Measurements from ENCODE around the gene TRAK2. TPM values are rescaled to one million over a fixed set of nuclear protein-coding genes. Genes with fewer than 3 reads are reported as not detected.

TRAK2 gene
- total RNA-seq, 4 donors from 2014 or later = 41.5 to 78.9 (median 54.5) TPM

DNA sequence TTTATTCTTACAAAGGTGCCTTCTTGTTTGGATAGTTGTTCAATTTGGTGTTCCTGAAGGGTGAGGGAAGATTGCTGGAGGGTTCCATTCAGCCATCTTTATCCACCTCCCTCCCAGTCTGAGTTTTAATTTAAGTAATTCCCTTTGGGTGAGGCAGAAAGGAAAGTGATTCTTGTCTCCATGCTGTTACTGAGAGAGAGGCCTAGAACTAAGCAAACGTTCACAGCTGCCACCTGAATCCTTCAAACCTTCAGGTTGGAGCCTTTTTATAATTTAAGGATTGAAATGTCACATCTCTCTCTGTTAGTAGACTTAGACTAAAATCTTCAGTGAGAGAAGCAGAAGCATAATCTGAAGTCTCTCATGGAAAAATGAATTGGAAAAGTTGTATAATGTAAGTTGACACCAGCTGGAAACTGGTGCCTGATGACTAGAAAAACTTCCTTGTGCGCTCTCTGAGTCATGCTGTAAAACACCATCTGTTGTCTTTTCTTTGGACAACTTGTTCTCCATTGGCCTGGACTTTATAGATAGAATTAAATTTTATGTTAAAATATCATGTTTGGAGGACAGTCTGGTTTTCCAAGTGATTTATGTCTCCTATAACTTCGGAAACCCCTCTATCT lies 14.9 kb upstream of the TRAK2 start:
- Histone ChIP-seq H3K4me3 (no peak overlapping the region), H3K9me3 (no peaks in the 10 kb centered on the region), H3K27ac (peak overlapping the region; percentile 75 to 88 (median 80)), H3K4me1 (peaks cover 16 to 63% (median 34%) of the 10 kb centered on the region in 4 donors), H3K36me3 (peaks cover 0 to 31% (median 15%) of the 10 kb centered on the region in 4 donors), H3K27me3 (no peaks in the 10 kb centered on the region)
- peak; percentile 33 to 64 (median 56) for TF ChIP-seq POLR2AphosphoS5 (IDR thresholded peaks at IDR 0.05)
- no peak for TF ChIP-seq EP300 (IDR thresholded peaks at IDR 0.05; ENCODE audit: low read depth)
- no peak for DNase-seq
- intact Hi-C loops (cut with DNase I; ENCODE audit: low total_unique reads) = no loop called here
- 38 to 54% methylated on average over 2 to 3 of the region's 3 CpGs for WGBS, 2 donors (ENCODE audit: low coverage in 1 of 2)
- in situ Hi-C loops (cut with MboI; ENCODE audit: low pct_ligation_motif_present in 1 of 4, low pct_unique_long_range_greater_than_20kb in 1 of 4, low sequenced_read_pairs in 3 of 4) = no loop called here

- intact Hi-C loops (cut with DNase I; ENCODE audit: low total_unique reads) (no loop called here), in situ Hi-C loops (cut with MboI; ENCODE audit: low pct_ligation_motif_present in 1 of 4, low pct_unique_long_range_greater_than_20kb in 1 of 4, low sequenced_read_pairs in 3 of 4) (no loop called here)
- Histone ChIP-seq H3K4me1 (peaks cover 16 to 63% (median 34%) of the 10 kb centered on the region in 4 donors), H3K27me3 (no peaks in the 10 kb centered on the region), H3K4me3 (no peak overlapping the region), H3K36me3 (peaks cover 0 to 31% (median 15%) of the 10 kb centered on the region in 4 donors), H3K9me3 (no peaks in the 10 kb centered on the region), H3K27ac (peak overlapping the region; percentile 75 to 88 (median 80))
- DNase-seq = no peak
- TF ChIP-seq CTCF (IDR thresholded peaks at IDR 0.05) = no peak
- TF ChIP-seq POLR2AphosphoS5 (IDR thresholded peaks at IDR 0.05) = no peak
- TF ChIP-seq EP300 (IDR thresholded peaks at IDR 0.05; ENCODE audit: low read depth) = no peak
- no peak for TF ChIP-seq POLR2A (IDR thresholded peaks at IDR 0.05)
- WGBS, 2 donors (ENCODE audit: low coverage in 1 of 2) = 72% methylated on average over 2 of the region's 2 CpGs; no CpG with 5 or more reads in 1 of the 2 donors
Measured at GRCh38 chr2:201465524-201465971, 14.3 kb upstream of the TRAK2 start.

- in situ Hi-C loops (cut with MboI; ENCODE audit: low pct_ligation_motif_present in 1 of 4, low pct_unique_long_range_greater_than_20kb in 1 of 4, low sequenced_read_pairs in 3 of 4) (no loop called here), intact Hi-C loops (cut with DNase I; ENCODE audit: low total_unique reads) (no loop called here)
- peaks cover 16 to 63% (median 34%) of the 10 kb centered on the region in 4 donors for H3K4me1 ChIP-seq
- peaks cover 0 to 30% (median 15%) of the 10 kb centered on the region in 4 donors for H3K36me3 ChIP-seq
- no peaks in the 10 kb centered on the region for H3K9me3 ChIP-seq
- 100% methylated on average over 1 of the region's 1 CpG; no CpG with 5 or more reads in 1 of the 2 donors for WGBS, 2 donors (ENCODE audit: low coverage in 1 of 2)
- no peak overlapping the region for H3K4me3 ChIP-seq
- peak overlapping the region; percentile 75 to 88 (median 80) for H3K27ac ChIP-seq
- TF ChIP-seq POLR2AphosphoS5 (IDR thresholded peaks at IDR 0.05) = no peak
- no peak for TF ChIP-seq EP300 (IDR thresholded peaks at IDR 0.05; ENCODE audit: low read depth)
- TF ChIP-seq POLR2A (IDR thresholded peaks at IDR 0.05) = no peak
- TF ChIP-seq CTCF (IDR thresholded peaks at IDR 0.05) = no peak
- DNase-seq = no peak
- H3K27me3 ChIP-seq = no peaks in the 10 kb centered on the region
Measured at GRCh38 chr2:201464547-201464946, 13.3 kb upstream of the TRAK2 start.

DNA sequence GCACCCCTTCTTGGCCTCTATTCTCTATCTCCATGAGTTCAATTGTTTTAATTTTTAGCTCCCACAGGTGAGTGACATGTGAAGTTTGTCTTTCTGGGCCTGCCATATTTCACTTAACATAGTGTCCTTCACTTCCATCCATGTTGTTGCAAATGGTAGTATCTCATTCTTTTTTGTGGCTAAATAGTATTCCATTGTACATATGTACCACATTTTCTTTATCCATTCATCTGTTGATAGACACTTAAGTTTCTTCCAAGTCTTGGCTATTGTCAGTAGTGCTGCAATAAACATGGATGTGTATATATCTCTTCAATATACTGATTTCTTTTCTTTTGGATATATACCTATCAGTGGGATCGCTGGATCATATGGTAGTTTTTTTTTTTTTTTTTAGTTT lies 9.3 kb upstream of the TRAK2 start:
- Histone ChIP-seq H3K4me1 (peaks cover 12 to 61% (median 38%) of the 10 kb centered on the region in 4 donors), H3K27ac (no peak overlapping the region), H3K27me3 (no peaks in the 10 kb centered on the region), H3K4me3 (no peak overlapping the region), H3K36me3 (peaks cover 0 to 35% (median 16%) of the 10 kb centered on the region in 4 donors), H3K9me3 (no peaks in the 10 kb centered on the region)
- WGBS, 2 donors (ENCODE audit: low coverage in 1 of 2) = 96% methylated on average over 1 of the region's 1 CpG; no CpG with 5 or more reads in 1 of the 2 donors
- intact Hi-C loops (cut with DNase I; ENCODE audit: low total_unique reads) (no loop called here), in situ Hi-C loops (cut with MboI; ENCODE audit: low pct_ligation_motif_present in 1 of 4, low pct_unique_long_range_greater_than_20kb in 1 of 4, low sequenced_read_pairs in 3 of 4) (no loop called here)
- TF ChIP-seq POLR2A (IDR thresholded peaks at IDR 0.05) (no peak), EP300 (IDR thresholded peaks at IDR 0.05; ENCODE audit: low read depth) (no peak), POLR2AphosphoS5 (IDR thresholded peaks at IDR 0.05) (no peak), CTCF (IDR thresholded peaks at IDR 0.05) (no peak)
- no peak for DNase-seq
